Measurements from ENCODE around the gene OTUB1. TPM values are rescaled to one million over a fixed set of nuclear protein-coding genes. Genes with fewer than 3 reads are reported as not detected.

Gene OTUB1
- total RNA-seq, 2 donors from 2014 or later, result 44.4 to 47.8 TPM

DNA sequence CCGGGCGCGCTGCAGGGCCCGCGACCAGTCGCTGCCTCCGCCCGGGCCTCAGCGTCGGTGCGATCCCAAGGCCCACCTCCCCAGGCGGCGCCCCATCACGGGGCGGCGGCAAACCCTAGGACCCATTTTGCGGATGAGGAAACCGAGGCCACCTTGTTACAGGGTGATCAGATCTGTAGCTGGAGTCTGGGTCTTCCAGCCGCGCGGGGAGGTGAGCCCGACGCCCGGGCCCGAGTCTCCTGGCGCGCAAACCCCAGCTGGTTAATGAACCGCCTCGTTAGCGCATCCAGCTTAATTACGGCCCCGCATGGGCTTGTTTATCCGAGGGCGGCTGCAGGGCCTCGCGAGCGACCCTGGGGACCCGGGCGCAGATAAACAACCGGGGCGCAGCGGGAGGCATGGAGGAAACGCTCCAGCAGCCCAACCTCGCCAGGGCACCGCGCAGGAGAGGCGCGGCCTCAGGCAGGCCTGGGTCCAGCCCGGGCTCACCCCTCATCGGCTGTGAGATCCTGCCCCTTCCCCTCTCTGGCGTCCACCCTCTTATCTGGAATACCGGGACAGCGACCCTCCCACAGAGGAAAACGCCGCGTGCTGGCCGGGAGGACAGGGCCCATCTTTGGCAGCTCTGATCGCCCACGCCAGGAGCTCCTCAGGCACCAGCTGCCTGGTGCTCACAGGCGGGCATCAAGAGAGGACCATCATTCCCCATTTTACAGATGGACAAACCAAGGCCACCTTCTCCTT is 14.7 kb downstream of the OTUB1 start:
- DNase-seq (no peak), ATAC-seq (no peak)
- intact Hi-C loops (cut with DNase I), result loop anchor here in 1 of 2 donors (2.0 kb wide), 1 partner anchor 148 kb away; no protein-coding TSS in a partner anchor

DNA sequence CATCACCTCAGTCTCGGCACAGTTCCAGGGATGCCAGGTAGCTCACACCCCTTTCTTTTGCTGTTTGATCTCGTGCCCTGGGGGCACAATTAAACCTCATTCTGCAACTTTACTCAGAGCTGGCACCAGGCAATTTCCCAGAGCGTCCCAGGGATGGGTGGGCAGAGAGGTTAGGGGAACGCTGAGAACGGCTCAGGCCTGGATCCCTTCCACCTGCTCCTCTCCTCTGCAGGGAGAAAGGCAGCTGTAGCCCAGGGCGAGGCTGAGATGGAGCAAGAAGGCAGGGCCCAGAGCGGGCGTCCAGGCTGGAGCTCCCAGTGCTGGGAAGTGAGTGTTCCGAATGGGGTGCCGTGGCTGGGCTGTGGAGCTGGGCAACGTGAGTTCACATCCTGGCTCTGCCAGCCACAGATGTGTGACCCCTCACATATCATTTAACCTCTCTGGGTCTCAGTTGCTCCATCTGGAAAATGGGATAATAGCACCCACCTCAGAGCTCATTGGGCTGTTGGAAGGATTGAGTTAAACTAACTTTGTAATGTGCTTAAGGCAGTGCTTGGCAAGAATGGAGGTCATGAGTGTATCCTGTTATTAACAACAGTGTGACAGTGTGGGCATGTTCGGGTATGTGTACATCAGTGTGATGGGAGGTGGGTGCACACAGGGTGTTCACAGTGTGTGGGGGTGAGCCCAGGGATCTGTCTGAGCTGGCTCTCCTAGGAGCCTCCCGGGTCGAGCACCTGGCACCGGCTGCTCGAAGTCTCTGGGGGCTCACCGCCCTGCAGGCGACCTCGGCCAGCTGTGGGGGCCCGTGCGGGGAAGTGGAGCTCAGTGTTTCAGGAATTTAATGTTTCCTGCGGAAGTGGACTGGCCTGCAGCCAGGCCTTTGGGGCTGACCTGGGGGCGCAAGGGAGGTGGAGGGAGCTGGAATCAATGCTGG is 15.5 kb downstream of the OTUB1 start:
- DNase-seq (no peak), ATAC-seq (no peak)
- intact Hi-C loops (cut with DNase I), result loop anchor here in 1 of 2 donors (2.0 kb wide), 1 partner anchor 147 kb away; no protein-coding TSS in a partner anchor

DNA sequence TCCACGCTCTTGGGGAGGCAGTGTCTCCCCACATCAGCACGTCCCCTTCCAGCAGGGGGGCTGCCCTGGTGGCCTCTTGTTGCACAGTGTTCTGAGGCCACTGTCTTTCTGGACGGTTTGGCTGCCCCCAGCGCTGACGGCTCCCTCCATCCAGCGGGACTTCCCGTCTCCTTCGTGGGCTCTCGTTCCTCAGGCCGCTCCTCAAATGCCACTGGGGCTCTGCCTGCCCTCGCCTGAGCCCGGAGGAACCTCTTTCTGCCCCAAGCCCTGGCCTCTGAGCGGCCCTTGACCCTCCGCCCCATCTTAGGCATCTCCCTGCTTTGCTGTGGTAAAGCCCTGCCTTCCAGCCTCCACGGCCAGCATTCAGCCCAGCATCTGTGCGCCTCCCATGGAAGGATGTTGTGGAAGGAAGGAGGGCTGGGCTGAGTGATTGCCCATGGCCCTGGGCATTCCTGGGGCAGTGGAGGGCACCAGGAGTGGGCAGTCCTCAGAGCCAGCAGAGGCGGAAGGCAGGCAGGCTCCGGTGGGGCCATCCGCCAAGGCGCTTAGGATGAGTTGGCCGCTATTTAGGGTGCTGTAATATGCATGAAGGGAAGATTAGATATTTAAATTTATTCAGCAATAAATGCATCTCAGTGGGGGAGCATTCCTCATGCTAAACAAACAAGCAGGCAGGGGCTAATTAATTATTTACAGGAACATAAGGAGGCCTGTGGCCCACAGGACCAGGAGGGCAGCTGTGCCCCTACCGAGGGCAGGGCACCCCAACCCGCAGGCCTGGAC is 17.8 kb downstream of the OTUB1 start:
- intact Hi-C loops (cut with DNase I), result no loop called here
- ATAC-seq, result no peak
- DNase-seq, result no peak

DNA sequence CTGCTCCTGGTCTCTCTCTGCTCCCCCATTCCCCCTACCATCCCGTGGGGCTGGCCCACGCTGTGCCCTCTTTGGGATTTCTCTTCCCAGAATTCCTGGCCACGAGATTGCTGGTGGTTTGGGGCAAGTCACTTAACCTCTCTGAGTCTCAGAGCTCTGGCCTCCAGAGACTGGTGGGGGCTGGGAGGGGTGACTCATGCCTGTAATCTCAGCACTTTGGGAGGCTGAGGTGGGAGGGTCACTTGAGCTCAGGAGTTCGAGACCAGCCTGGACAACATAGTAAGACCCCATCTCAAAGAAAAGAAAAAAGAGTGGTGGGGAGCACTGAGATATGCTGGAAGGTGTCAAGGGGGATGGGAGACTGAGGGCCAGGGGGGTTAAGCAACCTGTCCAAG is 18.3 kb downstream of the OTUB1 start:
- intact Hi-C loops (cut with DNase I), result no loop called here
- DNase-seq, result no peak
- no peak for ATAC-seq

DNA sequence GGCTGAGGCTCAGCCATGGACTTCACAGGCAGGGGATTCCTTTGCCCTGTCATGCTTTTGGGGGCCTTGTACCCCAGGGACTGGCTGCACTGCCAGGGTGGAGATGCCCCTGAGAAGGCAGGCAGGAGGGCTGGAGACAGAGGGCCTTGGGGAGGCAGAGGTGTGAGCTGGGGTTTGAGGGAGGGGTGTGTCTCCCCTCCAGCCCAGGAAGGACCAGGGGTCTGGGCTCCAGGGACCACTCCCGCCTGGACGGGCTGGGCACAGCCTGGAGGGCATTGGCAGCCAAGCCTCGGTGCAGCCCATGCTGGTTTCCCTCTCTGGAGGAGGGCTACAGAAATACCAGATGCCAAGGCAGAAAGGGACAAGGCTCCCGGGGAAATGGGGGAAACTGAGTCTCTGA is 19.5 kb downstream of the OTUB1 start:
- intact Hi-C loops (cut with DNase I), result no loop called here
- no peak for DNase-seq

DNA sequence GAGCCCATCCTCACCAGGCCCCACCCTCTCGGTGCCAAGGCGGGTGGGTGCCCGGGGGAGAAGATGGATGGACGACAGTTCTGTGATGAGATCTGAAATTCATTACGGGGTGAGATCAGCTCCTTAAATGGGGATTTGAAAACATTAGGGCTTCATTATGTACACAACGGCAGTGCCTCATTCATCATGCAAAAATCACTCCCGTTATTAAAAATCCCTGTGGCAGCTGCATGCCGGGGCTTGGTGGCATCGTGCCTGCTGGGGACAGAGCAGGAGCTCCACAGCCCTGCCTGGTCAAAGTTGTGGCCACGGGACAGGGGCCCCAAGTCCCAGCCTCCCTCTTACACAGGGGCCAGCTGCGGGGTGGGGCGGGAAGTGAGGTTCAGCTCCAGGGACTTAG is 20.2 kb downstream of the OTUB1 start:
- intact Hi-C loops (cut with DNase I), result no loop called here
- no peak for ATAC-seq
- no peak for DNase-seq

More for the DNA sequence above, 19.5 kb downstream of the OTUB1 start:
- no peak for ATAC-seq

DNA sequence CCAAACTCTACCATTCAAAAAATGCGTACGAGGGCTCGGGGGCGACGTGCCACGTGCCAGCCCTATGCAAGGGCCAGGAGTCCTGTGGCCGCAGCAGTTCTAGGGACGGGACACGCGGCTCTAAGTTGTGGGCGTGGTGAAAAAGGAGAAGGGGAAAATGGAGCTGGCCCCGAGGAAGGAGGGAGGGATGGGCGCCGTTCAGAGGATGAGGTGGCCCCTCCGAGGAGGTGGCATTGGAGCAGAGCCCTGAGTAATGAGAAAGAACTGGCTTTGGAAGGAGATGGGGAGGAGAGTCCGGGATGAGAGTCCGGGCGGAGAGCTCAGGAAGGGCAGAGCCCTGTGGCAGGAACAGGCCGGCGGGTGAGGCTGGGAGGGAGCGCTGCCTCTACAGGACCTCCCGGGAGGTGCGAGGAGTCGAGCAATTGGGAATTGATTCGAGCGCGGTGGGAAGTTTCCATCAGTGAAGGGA is 21.0 kb downstream of the OTUB1 start:
- intact Hi-C loops (cut with DNase I), result no loop called here
- DNase-seq, result peak; percentile 55
- peak; percentile 32 to 61 for ATAC-seq

DNA sequence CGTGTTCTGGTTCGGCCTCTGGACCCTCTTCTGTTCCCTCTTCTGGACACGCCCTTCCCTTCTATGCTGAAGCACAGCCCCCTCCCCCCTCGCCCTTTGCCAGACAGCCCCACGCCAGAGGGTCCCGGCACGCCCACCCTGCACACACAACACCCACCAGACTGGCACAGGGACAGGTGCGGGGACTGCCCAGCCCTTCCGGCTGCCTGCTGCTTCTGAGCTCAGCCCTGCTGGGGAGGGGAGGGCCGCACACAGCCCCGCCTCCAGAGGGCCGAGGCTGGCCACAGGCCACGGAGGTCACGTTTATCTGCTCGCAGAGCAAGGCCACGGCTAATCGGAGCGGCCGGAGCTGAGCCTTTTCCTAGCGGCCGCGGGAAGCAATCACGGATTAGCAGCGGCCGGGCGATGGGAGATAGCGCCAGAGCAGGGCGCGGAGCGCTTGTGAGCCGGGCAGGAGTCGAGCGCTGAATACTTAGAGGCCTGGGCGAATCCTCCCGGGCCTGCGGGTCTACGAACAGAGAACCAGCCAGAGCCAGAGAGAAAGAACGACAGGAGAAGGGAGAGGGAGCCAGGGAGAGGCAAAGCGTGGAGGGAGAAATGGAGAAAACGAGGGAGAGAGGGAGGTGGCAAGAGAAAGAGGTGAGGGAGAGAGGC is 21.5 kb downstream of the OTUB1 start:
- intact Hi-C loops (cut with DNase I), result no loop called here
- ATAC-seq (peak; percentile 90 to 95), DNase-seq (peak; percentile 90)

DNA sequence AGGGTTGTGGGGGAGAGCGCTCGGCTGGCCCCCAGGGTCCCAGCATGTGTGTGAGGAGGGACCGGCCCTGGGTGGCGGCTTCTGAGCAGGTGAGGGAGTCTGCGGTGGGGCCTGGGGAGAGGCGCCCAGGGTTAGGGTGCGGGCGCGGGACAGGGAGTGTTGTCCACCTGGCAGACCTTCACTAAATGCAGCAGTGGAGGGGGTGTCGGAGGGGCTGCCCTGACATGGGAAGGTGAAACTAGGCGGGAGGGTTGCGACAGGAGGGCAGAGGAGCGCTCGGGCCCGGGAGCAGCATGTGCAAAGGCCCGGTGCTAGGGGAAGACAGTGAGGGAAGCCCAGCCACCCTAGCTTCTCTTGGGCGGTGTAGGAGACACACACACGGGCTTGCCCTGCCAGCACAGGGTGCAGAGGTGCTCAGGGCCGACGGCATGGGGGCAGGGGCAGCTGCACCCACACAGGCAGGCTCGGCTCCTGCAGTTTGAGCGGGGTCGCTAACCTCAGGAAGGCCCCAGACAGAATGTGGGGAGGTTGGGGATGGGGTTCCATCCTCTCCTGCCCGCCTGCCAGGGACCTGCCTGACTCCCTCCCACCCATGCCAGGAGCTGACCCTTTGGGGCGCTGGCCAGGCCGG is 22.2 kb downstream of the OTUB1 start:
- ATAC-seq, result no peak
- intact Hi-C loops (cut with DNase I), result no loop called here
- no peak for DNase-seq

DNA sequence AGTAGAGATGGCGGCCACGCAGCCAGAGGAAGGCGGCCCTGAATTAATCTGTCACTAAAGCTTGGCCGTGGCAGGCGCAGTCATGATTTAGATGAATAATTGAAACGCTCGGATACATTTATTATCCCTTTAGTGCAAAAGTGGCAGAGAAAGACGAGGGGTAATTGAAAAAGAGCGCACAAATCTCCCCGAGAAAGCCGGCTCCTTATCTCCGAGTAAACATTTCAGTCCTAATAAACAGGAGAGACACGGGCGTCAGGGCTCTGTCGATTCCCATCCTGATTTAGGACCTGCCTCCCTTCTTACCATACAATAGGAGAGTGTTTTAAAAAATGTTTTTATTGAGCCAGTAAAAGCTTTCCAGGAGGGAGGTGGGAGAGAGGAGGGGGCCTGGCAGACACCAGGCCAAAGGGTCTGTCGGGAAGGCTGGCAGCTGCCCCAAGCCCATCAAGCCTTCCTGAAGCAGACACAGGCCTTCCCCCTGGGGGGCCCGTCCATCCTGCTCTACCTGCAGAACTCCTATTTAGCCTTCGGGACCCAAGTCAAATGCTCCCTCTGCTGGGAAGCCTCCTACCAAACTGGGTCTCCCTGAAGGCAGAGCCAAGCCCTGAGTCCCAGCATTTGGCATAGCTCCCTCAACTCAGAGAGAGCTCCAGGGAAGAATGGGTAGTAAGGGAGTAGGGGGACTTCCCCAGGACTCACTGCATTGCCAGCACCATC is 22.8 kb downstream of the OTUB1 start:
- intact Hi-C loops (cut with DNase I), result no loop called here
- no peak for ATAC-seq

DNA sequence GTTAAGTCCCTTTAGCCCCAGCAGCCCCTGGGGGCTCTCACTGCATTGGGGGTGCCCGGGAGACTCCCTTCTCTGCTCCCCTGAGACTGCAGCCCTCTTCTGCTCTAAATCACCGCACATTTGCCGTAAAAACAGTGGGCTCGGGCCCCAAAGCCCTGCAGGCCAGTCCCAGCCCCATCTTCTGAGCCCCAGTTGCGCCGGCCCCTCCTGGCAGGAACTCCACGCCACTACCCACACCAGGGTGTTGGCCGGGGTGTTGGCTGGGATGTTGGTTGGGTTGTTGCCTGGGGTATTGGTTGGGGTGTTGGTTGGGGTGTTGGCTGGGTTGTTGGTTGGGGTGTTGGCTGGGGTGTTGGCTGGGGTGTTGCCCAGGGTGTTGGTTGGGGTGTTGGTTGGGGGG is 23.5 kb downstream of the OTUB1 start:
- DNase-seq (no peak), ATAC-seq (no peak)
- intact Hi-C loops (cut with DNase I), result no loop called here

More for the DNA sequence above, 22.8 kb downstream of the OTUB1 start:
- DNase-seq, result no peak

DNA sequence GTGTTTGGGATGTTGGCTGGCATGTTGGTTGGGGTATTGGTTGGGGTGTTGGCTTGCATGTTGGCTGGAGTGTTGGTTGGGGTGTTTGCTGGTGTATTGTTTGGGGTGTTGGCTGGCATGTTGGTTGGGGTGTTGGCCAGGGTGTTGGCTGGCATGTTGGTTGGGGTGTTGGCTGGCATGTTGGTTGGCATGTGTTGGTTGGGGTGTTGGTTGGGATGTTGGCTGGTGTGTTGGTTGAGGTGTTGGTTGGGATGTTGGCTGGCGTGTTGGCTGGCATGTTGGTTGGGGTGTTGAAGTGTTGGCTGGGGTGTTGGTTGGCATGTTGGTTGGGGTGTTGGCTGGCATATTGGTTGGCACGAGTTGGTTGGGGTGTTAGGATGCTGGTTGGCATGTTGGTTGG is 24.5 kb downstream of the OTUB1 start:
- DNase-seq (no peak), ATAC-seq (no peak)
- intact Hi-C loops (cut with DNase I), result no loop called here

DNA sequence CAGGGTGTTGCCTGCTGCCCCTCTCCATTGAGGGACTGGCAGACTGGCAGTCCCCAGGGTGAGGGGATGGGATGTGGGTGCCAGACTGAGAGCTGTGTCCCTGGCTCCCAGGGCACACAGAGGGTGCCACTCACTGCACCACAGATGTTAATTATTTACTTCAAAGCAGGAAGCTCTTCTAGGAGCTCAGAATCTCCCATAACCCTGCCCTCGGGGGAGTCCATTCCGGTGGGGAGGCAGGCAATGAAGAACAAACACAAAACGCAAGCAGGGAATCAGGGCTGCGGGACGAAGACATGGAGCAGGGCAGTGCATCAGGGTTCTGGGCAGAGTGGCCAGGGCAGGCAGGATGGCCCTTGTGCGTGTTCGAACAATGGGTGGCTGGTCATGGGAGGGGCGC is 25.1 kb downstream of the OTUB1 start:
- DNase-seq (no peak), ATAC-seq (no peak)
- intact Hi-C loops (cut with DNase I), result no loop called here

DNA sequence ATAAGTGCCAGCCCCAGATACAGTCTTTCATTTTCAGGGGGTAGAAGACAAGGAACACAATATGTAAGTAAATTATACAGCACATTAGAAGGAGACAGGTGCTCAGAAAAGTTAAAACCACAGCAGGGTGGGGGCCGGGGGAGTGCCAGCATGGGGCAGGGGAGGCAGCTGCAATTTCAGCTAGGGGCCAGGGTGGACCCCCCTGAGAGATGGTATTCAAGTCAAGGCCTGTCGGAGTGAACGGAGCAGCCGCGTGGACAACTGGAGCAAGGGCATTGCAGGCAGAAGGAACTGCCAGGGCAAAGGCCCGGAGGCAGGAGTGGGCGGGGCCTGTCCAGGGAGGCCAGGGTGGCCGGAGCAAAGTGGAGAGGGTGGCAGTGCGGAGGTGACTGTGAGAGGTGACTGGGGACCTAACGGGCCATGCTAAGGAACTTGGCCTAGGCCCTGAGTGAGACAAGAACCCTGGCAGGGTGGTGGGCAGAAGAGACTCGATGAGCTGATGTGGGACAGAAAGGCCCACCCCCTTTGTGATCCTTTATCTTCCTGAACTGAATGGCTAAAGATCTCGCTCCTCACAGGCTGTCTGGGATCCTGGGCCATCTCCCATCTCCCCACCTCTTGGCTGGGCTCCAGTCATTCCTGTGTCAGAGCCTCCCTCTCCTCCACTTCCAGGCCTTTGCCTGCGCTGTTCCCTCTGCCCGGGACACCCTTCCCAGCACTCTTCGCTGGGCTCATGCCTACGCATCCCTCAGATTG is 27.1 kb downstream of the OTUB1 start:
- ATAC-seq, result no peak
- DNase-seq, result no peak
- intact Hi-C loops (cut with DNase I), result no loop called here

DNA sequence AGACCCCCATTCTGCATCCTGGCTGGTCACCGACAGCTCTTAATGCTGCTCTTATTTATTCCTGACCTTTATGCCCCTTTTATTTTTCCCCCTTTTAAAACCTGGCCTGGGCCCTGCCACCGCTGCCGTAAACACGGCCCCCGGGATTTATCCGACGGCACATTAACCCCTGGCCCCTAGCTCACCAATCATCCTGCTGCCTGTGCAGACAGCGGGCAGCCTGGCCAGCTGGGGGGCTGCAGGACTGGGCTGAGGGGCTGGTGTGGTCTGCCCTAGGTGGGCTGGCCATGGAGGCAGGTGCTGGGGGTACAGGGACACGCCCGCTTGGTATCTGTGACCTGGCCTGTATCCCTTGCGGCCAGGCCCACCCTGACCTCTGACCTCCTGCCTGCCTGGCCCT is 28.1 kb downstream of the OTUB1 start:
- no peak for ATAC-seq
- no peak for DNase-seq
- intact Hi-C loops (cut with DNase I), result no loop called here

DNA sequence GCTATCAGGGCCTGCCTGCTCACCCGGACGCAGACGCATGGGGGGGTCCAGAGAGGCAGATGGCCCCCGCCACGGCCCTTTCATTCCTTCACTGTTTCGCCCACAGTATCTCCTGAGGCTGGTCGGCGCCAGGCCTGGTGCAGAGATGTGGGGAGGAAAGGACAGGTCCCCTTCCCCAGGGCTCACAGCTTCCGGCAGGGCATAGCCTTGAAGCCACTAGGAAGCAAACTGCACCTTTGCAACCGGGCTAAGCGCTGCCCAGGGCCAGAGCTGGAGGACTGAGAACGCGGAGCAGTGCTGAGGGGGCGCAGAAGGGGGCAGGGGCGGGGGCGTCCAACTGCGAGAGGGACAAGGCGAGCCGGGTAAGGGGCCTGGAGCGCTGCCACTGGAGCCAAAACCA is 29.3 kb downstream of the OTUB1 start:
- no peak for DNase-seq
- intact Hi-C loops (cut with DNase I), result no loop called here
- ATAC-seq, result no peak
